GM12801 (cell line): ENCODE results near the gene C14orf39.

Experiments used
- CTCF ChIP-seq: IDR thresholded peaks from one replicate; pipeline ENCODE4 v1.5.1; 2011; ENCODE audit warnings: control low read depth; ENCODE audit not compliant: insufficient read length; ENCODE audit errors: extremely low read depth

Gene C14orf39

GRCh38 chr14:60485598-60486251, at the start of gene C14orf39:
Gene C14orf39, minus strand, starts transcription at chr14:60486063. Its CDS starts 985 bp downstream, at chr14:60485078.
- TF ChIP-seq CTCF, result no peak

GRCh38 chr14:60532442-60532841, 46.6 kb upstream of the C14orf39 start:
- TF ChIP-seq CTCF, result no peak

DNA sequence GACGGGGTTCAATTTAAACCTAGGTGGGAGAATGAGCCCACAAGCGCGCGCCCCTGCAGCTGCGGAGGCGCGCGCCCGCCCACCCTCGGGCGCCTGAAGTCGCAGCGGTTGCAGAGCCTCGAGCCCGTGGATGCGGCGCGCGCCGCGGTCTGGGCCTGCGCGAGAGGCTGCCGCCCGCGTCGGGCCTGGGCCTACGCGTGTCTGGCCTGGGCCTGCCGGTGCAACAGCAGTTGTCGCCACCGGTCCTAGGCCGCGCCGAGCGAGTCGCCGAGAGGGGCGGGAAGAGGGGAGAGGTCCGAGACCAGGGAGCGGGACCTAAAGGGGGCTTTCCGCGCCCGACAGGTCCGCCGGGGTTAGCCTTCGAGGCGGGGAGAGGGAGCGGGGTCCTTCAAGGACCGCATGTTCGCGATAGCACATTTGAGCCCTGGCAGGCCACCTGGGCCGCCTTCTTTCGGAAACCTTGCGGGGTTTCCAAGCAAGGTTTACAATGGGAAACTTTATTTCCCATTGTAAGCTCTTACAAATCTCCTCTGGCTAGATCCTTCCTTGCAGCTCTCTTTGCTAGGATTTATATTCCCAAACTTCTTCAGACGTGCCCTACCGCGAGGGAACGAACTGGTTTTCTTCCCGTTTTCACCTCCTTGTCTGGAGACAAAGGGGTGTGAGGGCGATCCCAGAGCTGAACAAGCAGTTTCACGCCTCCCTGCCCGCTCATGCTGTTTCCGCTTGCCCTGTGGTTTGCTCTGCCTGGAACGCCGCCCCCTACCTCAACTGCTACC, 29.8 kb upstream of the C14orf39 start:
- no peak for TF ChIP-seq CTCF

DNA sequence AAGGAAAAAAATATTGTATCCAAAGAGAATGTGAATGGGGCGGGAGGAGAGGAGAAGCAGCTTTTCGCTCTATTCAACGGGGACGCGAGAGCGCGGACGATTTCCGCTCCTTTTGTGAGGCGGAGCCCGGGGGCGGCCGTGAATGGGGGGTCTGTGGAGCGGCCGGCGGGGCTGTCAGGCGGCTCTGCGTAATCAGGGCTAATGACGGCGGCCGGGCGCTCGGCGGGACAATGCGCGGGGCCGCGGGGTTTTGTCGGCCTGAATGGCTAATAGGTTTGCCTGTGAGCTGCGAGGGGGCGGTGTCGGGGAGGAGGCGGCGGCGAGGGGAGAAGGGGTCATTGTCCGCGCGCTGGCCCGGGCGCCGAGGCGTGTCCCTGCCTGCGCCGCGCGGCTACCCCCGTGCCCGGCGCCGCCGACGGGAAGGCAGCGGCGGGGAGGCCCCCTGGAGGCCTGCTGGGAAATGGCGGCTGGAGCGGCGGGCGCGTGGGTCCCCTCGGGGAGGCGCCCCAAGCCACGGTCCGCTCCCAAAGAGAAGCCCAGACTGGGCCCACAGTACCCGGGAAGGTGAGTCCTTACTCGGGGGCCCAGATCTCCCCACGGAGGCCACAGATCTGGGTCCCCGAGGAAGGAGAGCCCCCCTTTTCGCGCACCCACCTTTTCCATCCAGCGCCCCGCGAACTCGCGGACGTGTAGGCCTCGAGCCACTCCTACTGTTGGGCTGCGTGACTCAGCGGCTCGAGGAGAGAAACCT, 29.1 kb upstream of the C14orf39 start:
- no peak for TF ChIP-seq CTCF

GRCh38 chr14:60514378-60514740, 28.5 kb upstream of the C14orf39 start:
- no peak for TF ChIP-seq CTCF

DNA sequence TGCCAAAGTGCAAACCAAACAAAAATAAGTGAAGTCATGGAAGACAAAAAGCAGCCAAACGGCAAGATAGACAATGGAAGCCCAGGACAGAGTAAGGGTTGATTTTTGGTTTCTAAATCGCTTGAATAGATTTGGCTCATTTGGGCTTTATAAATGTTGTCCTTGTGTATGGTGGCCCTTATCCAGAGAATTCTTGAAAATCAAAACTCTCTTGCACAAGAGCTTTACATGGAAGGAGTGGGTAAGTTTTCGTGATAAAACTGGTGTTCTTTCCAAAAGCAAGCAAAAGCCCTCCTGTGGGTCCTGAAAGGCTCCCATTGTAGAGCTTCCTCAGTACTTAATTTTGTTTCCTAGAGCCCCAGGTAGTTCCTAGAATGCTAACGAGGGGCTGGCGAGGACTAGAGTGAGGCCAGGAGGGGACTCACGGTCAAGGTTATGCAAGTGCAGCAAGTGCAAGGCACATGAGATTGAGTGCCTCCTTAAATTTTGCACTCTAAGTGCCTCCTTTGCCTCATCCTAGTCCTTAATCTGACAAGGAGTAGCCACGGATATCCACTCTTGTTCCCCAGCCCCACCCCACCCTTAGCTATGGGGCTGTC, 27.2 kb upstream of the C14orf39 start:
- no peak for TF ChIP-seq CTCF

- TF ChIP-seq CTCF, result no peak
These were observed 26.3 kb upstream of the C14orf39 start for GRCh38 chr14:60512126-60512525.
